ENCODE results near the gene IYD.

IYD gene

GRCh38 chr6:150368762-150369161 is at the start of gene IYD:
Gene IYD (plus strand): TSS chr6:150369012. CDS start chr6:150369032, 20 bp downstream.
- no peak for DNase-seq

GRCh38 chr6:150319924-150320323 is 48.9 kb upstream of the IYD start:
- DNase-seq = no peak

DNA sequence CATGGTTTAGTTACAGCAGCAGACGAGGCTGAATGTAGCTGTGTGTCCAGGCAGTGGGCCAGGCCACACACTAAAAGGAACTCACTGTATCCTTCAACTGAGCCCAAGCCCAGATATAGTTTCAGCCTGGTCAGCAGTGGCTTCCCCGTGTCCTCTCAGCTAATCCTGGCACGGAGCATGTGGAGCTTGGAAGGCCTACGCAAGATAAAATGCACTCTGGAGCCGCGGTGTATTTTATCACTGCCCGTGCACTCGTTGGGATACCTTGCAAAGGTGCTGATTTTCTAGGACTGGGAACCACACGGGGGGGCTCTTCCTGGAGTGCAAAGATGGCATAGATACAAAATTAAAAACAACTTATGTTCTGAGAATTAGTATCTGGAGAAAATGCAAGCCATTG is 48.4 kb upstream of the IYD start:
- DNase-seq = no peak

DNA sequence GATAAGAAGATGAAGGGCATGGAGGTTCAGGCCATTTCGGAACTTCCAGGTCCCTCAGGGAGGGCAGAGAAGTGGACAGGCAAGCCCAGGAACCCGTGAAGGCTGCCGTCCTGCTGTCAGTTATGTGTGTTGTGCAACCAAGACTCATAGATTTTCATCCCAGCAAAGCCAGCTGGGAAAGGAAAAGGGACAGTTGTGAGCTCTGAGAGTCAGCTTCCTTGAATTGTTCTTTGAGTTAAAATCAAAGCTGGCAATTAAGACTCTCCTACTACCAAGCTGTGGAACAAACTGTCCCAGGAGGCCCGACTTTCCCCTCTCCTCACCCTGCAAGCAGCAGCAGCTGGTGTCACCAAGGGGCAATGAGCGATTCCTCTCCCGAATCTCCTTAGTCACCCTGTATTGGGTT is 46.3 kb upstream of the IYD start:
- DNase-seq = no peak

- DNase-seq = no peak
Measured at GRCh38 chr6:150323205-150323604, 45.6 kb upstream of the IYD start.

GRCh38 chr6:150324044-150324443 is 44.8 kb upstream of the IYD start:
- no peak for DNase-seq

DNA sequence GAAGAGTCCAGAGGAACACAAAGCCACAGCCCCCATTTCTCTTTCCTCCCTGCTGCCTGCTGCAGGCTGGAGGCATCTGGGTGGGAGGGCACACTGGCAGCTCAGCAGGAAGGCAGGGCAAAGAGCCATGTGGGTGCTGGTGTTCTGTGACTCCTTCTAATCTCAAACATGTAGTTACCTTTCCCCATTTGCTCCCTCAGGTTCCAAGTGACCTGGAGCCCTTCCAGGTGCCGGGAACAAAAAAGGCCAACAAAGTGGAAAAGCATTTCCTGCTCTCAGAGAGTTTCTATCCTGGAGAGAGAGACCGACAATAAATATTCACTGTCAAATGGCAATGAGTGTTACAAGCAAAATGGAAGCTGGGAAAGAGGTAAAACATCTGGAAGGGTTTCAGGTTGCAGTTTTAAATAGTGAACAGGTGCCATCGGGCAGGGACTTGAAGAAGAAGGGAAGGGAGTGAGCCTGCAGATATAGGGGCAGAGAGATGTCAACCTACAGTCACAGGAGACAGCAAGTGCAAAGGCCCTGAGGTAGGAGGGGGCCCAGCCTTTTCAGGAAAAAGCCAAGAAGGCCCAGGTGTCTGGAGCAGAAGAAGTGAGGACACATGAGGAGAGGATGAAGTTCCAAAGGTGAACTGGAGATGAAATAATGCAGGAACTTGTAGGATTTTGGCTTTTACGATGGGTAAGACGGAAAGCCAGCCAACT is 43.6 kb upstream of the IYD start:
- no peak for DNase-seq

DNA sequence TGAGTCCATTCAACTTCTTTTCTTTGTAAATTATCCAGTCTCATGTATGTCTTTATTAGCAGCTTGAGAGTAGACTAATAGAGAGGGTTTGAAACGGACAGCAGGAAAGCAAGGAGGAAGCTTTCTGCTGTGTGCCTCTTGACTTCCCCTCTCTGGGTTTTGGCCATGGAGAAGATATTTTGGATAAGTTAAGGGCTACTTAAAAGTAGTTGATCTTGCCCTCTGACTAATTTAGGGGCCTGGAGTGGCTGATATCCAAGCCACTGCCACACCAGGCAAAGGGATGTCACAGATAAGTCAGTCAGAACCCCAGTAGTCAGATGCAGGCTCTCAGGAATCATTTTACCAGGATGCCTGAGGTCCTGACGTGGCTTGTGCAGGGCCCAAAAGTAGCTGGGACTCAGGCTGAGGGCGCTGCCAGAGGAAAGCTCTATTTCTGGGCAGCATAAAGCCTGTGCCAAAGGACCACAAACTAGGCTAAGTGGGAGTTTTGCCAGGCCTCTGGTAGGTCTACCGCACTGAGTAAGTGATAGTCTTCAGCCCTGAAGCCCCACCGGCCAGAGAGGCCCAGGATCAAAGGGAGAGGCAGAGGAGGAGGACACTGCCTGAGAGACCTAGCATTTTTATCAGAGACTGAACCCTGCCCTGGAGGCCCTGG is 41.6 kb upstream of the IYD start:
- DNase-seq = no peak

- no peak for DNase-seq
Measured at GRCh38 chr6:150328744-150329405, 39.9 kb upstream of the IYD start.

GRCh38 chr6:150331344-150331743 is 37.5 kb upstream of the IYD start:
- DNase-seq = no peak

GRCh38 chr6:150332939-150333584 is 35.8 kb upstream of the IYD start:
- no peak for DNase-seq

DNA sequence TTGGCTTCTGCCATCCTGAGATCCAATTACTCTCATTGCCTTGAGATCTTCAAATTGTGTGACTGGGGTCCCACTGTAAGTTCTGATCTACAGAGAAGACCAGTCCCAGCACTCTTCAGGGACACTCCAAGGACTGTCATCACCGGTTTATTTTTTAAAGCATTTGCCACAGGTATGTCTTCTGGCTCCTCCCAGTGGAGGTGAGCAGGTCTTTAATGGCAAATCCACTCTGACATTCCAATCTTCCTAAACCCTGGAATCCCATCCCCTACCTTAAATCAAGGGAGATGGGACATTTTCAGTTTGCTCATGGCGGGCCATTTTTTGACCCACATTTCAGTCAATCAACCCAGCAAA is 35.2 kb upstream of the IYD start:
- DNase-seq = no peak

DNA sequence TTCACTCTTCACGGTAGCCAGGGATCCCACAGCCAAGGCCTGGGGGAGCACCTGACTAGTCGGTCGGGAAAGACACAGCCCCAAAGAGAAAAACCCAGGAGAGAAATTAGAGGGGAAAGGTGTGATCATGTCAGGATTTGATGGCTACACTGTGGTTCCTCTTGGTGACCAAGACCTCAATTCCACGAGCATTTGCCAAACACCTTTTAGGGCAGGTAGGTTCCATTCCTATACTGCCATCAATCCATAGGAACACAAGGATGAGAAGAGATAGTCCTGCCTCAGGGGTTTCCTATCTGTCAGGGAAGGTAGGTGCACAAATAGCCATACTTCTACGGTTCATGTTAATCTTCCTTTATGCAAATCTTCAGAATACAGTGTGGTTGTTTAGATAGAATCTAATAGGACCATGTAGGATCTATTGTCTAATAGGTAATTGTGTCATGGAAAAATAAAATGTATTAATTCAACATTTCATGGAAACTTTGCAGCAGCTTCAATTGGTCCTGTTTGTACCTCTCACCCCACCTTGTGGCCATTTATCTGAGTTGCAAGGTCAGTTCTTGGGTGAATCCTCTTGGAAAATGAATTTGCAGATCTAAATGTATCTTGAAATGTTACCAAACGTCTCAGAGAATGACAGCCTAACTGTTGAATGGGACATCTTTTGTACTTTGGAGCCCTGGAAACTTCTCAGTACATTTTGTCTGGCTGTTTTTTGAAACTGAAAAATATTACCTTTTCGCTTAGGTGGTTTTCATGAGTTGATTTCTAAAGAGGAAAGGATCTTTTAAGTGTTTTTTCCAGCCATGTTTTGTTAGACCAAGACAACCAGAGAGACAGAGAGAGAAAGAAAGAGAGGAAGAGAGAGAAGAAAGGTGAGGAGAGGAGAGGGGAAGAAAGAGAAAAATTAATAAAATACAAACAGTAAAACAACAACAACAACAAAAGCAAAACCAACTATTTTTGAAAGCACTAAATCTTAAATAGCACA is 33.7 kb upstream of the IYD start:
- peak; percentile 40 for DNase-seq

GRCh38 chr6:150336299-150336698 is 32.5 kb upstream of the IYD start:
- DNase-seq = peak; percentile 41

DNA sequence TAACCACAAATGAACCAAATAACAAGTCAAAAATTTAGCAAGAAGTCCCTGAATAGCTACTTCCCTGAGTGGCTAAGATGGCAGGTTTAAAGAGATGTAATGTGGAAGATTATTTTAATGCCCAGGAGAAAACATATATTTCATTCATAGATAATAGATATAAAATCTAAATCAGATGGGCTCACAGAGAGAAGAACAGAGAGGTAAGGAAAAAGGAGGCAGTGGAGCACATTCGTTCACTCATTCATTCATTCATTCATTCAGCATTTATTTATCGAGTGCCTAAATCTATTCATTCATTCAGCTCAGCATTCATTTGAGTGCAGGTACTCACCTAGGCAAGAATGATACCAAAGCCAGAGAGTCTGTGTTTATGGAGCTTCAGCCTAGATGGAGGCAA is 32.1 kb upstream of the IYD start:
- DNase-seq = no peak

DNA sequence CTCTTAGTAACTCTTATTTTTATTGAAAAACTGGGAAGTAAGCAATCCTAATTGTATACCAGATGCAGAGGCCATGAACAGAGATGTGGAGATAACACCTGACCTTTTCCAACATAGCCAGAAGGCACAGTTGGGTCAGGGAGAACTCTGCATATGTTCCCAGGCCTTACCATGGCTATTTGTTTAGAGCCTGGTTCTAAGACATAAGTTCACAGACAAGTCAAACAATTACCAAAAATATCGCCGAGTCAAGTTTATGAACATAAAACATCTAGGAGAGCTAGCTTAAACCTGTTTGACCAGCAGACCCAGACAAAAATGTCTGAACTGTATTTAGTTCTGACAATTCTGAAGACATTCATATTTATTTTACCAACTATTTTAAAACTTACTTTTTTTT is 26.7 kb upstream of the IYD start:
- no peak for DNase-seq

- no peak for DNase-seq
Measured at GRCh38 chr6:150343434-150343833, 25.4 kb upstream of the IYD start.

DNA sequence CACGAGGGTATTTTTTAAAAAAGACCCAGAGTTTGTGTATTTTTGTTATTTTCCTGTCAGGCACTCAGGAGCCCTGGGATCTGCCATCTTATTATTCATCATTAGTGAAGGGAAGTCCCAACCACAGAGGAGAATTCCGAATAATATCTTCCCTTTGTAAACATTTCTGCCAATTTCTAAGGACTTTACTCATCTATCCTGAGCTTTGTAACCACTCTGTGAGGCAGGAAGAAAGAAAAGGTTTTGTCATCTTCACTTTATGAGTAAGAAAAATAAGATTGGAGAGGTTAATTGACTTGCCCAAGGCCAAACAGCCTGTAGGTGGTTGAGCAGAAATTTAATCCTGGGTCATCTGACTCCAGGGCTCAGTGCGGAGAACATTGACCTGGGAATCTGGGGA is 23.0 kb upstream of the IYD start:
- no peak for DNase-seq

- DNase-seq = no peak
Measured at GRCh38 chr6:150346346-150346745, 22.5 kb upstream of the IYD start.

DNA sequence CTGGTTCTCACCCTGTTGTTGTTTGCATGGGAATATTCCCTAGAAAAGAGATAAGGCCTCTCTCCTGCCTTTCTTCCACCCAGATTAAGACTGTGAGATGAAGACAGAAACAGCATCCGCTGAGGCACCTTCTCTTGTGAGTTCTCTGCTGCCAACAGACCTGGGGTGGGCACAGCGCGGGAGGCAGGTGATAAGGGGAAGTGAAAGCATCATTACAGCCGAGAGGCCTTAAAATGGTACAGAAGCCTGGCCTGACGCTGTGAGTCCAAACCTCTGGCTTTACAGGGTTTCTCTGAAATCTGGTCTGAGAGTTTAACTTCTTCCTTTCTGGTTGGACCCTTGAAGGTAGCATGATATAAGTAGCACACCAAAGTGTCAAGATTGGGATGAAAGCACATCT is 21.0 kb upstream of the IYD start:
- no peak for DNase-seq

DNA sequence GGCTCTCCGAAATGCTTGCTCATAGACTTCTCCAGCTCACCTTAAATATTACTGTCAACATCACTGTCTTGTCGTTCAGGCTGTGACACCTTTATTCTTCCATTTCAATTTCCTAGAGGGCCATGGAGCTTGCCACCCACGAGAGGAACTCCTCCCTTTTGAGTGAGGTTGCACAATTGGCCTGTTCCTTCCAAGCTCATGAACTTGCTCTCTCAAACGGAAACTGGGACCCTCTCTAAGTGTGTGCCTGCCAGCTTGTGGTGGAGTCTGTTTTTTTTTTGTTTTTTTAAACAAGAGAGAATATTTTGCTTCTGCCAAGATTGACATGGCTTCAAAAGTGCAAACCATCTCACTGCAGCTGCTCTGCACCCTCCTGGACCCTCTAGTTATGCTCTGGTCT is 19.3 kb upstream of the IYD start:
- DNase-seq = no peak

All from activated CD4-positive, alpha-beta T cell treated with anti-CD3 and anti-CD28 coated beads, Interleukin-2, amount 50 U/mL, for 16 hours (primary cell).